IPS DF 4.7 (cell line): ENCODE data around the gene UGT1A3.
"Not testable (repeated sequence)": the region's sequence is repeated elsewhere in the genome, so short reads cannot be mapped to it uniquely, and the experiment has no call there.

ENCODE experiments used
- DNase-seq: peaks from one replicate; pipeline ENCODE4 v3.0.0-alpha.2; 2013; ENCODE audit warnings: low spot score; ENCODE audit errors: extremely low read depth

Gene UGT1A3

DNA sequence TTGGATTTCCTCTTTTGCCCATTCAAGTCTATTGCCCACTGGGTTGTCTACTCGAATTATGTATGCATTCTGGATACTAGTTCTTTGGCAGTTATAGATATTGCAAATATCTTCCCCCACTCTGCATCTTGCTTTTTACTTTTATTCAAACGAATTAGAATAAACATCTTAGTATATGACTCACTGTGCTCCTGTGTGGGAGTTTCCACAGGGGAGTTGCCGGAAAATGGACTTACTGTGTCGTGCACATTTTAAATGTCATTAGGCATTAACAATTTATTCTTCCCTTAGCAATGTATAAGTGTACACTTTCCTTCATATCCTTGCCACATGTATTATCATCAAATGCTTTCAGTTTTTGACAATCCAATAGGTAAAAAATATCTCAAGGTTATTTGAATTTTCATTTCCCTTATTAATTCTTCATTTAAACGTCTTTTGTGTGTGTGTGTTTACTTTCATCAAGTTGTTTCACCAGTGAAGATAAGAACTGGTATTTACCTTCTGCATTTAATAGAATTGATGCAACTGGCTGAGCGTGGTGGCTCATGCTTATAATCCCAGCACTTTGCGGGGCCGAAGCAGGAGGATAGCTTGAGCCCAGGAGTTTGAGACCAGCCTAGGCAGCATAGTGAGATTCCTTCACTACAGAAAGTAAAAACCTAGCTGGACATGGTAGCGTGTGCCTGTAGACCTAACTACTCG, 20.8 kb upstream of the UGT1A3 start:
- no peak for DNase-seq

DNA sequence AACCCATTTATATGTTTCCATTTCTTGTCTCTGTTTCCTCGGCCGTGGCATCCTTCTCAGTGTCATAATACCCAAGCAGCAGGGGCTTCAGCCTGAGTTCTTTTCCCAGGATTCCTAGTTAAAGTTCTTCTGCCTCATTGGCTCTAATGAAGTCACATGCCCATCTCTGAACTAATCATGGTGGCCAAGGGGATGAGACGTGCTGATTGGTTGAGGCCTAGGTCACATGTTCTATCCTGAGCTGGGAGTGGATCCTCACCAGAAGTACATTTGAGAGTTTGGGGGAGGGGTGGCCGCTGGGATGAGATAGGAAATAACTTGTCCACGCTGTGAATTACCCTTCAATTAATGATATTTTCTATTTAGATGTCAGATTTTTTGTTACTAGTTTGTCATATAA, 19.9 kb upstream of the UGT1A3 start:
- no peak for DNase-seq

DNA sequence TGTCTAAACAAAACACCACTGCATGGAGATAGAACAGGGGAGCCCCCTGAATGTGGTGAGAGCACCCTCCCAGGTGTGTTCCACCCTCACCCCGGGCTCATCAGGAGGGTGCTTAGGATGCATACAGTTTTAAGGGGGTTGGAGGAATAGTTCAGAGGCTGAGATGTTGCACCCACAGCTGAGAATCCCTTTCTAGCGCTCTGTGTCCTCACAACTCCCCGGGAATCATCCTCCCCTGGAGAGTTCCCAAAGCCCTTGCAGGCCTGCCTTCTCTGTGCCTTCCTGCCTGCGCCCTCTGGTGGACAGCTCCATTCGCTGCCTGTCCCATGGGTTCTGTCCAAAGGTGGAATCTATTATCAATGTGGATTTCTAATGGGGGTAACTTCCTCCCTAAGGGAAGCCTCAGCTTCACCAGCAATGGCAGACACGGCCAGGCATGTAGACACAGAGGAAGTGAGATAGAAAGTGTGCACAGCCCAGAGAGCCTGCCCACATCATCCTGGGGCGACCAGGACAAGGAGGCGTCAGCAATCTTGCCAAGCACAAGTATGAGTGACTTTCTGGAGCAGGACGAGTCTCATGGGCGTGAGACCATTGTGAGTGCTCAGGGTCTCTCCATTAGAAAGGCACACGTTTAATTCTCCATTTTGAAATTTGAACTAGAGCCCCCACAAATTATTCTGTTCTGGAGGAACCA, 17.4 kb upstream of the UGT1A3 start:
- peak; percentile 60 for DNase-seq

DNA sequence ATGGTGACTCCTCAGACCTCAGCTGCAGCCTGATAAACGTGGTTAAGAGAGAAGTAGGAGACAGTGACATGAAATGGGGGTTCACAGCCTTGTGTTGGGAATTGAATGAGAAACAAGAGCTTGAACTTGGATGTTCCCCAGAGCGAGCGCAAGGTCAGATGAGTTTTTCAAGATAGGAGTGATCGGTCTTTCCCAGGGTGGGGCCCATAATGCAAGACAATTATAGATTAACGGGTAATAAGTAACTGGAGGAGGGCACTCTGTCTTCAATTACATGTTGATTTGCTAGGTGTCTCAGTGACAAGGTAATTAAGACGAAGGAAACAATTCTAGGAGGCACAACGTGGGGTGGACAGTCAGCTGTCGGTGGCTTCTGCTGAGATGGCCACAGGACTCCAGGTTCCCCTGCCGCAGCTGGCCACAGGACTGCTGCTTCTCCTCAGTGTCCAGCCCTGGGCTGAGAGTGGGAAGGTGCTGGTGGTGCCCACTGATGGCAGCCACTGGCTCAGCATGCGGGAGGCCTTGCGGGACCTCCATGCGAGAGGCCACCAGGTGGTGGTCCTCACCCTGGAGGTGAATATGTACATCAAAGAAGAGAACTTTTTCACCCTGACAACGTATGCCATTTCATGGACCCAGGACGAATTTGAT, 16.1 kb upstream of the UGT1A3 start, which contains the start of gene UGT1A5:
UGT1A5 (plus strand) TSS at position 297 of the 651 bp plus-strand sequence; CDS start at position 382, 85 bp downstream.
- DNase-seq: no peak

DNA sequence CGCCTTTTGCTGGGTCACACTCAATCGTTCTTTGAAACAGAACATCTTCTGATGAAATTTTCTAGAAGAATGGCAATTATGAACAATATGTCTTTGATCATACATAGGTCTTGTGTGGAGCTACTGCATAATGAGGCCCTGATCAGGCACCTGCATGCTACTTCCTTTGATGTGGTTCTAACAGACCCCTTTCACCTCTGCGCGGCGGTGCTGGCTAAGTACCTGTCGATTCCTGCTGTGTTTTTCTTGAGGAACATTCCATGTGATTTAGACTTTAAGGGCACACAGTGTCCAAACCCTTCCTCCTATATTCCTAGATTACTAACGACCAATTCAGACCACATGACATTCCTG, 15.6 kb upstream of the UGT1A3 start:
- no peak for DNase-seq

DNA sequence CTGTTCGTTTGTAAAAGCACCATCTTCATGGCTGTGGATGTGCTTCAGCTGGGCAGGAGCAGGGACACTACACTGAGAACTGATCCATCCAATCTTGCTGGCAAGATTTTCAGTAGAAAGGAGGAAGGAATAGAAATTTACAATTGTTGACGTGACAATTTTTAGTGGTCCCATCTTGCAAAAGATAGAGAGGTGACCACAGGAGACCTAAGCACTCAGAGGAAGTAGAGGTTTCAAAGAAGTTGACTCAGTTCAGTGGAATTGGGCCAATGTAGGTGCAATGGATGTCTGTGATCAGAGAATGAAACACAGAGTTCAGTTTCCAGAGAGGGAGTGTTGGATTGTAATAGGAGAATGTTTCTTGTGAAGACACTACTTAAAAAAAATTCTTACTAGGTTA, 14.7 kb upstream of the UGT1A3 start:
- DNase-seq: no peak

DNA sequence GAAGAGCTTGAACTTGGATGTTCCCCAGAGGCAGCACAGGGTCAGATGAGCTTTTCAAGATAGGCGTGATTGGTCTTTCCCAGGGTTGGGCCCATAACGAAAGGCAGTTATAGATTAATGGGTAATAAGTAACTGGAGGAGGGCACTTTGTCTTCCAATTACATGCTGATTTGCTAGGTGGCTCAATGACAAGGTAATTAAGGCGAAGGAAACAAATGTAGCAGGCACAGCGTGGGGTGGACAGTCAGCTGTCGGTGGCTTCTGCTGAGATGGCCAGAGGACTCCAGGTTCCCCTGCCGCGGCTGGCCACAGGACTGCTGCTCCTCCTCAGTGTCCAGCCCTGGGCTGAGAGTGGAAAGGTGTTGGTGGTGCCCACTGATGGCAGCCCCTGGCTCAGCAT, 10.3 kb upstream of the UGT1A3 start, which contains the start of gene UGT1A4:
UGT1A4 (plus strand) TSS at position 185 of the 400 bp plus-strand sequence; CDS start at position 270, 85 bp downstream.
- DNase-seq: no peak

DNA sequence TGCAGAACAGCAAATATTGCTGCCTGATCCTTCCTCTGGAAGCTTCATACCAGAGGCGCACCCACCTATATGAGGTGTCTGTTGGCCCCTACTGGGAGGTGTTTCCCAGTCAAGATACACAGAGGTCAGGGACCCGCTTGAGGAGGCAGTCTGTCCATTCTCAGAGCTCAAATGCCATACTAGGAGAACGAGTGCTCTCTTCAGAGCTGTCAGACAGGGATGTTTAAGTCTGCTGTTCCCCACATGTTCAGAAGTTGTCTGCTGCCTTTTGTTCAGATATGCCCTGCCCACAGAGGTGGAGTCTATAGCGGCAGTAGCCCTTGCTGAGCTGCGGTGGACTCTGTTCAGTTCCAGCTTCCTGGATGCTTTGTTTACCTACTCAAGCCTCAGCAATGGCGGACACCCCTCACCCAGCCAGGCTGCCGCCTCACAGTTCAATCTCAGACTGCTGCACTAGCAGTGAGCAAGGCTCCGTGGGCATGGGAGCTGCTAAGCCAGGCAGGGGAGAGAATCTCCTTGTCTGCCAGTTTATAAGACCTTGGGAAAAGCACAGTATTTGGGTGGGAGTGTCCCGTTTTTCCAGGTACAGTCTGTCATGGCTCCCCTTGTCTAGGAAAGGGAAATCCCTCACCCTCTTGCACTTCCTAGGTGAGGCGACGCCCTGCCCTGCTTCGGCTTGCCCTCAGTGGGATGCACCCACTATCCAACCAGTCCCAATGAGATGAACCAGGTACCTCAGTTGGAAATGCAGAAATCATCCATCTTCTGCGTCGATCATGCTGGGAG, 8.2 kb downstream of the UGT1A3 start:
- not testable (repeated sequence) for DNase-seq

DNA sequence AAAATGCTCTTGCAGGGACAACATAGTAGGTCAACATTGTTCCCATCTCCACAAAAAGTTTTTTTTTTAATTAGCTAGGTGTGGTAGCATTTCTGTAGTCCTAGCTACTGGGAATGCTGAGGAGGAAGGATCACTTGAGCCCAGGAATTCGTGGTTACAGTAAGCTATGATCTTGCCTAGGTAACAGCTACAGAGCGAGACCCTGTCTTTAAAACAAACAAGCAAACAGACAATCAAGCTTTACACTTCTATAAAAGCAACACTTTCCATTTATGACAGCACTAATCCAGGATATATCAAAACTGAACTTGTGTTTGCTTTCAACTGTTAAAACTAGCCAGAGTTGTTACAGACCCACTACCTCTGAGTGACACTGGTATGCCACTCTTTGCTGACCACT, 12.0 kb downstream of the UGT1A3 start:
- DNase-seq: no peak

DNA sequence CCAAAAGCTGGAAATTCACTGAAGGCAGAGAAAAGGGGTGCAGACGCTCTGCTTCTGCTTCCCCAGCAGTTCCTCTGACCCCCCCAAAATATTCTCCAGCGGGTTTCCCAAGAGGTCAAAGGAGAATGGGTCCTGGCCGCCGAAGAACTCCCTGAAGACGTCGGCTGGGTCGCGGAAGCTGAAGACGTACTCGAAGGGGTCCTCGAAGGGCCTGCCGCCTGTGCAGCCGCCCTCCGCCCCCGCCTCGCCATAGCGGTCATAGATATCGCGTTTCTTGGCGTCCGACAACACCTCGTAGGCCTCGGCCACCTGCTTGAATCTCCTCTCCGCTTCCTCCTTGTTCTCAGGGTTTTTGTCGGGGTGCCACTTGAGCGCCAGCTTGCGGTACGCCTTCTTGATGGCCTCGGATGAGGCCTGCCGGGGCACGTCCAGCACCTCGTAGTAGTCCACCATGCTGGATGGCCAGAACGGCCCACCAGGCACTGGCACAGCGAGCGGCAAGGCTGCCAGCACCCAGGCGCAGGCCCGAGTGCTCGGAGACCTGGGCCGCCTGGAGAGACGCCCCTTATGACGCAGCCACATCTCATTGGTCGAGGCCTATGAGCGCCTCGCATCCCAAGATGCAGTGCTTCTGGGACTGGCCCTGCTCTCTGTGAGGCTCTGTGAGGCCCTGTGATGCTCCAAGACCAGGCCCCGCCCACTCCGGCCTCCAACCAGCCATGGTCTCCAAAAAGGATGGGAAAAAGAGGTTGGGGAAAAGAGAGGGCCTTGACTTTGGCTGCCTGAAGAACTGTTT, 14.8 kb downstream of the UGT1A3 start:
- DNase-seq: no peak

DNA sequence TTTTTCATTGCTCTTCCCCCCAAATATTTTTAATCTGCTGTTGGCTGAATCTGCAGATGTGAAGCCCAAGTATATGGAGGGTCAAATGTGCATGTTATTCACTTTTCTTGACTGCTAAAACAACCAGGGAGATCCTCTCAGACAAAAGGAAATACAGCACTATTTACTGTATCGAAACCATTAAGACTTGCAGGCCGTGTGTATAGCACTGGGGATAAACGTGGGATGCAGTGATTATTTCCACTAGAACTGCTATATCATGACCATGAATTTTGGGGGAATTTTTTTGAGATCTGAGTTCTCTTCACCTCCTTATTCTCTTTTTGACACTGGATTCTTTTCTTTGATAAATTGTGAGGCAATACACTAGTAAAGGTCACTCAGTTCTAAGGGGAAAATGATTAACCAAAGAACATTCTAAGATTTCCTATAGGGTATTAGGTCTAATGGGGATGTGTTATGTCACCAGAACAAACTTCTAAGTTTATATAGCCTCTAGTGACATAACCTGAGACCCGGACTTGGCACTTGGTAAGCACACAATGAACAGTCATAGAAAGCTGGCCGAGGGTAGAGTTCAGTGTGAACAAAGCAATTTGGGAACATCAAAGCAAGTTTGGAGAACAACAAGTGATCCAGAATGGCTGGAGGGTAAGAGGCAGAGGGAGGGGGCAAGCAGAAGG, 16.4 kb downstream of the UGT1A3 start:
- DNase-seq: no peak

DNA sequence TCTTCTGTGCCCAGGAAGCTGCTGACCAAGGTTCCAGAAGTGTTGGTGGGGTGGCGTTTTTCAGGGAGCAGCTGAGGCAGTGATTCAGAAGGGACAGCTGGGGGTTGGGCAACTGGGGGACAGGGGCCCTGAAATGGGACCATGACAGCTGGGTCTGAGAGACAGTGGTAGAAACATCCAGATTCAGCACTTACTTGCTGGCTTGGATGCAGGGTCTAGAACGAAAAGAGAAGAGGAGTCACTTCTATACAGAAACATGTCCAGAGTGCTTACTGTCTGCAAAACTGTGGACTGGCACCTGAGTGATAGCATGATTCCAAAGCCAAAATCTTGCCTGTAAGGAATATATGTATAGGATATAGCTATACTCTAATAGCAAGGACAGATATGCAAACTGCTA, 17.0 kb downstream of the UGT1A3 start:
- DNase-seq: not testable (repeated sequence)

DNA sequence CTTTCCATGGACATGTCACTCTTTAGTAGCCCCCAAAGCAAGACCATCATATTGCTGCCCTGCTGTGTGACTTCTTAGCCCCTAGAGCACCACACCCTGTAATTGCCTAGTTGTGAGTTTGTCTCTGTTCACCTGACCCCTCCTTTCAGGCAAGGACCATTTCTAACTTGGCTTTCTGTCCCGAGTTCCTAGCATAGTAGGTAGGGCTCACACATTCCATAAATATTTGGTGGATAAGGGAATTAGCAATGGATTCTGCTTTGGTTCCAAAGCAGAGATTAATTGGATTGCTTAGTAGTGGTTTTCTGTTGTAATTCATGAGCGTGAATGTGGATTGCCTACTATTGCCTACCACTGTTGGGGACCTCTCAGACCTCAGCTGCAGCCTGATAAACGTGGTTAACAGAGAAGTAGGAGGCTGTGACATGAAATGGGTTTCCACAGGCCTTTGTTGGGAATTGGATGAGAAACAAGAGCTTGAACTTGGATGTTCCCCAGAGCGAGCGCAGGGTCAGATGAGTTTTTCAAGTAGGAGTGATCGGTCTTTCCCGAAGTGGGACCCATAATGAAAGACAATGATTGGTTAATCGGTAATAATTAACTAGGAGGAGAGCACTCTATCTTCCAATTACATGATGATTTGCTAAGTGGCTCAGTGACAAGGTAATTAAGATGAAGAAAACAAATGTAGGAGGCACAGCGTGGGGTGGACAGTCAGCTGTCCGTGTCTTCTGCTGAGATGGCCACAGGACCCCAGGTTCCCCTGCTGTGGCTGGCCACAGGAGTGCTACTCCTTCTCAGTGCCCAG, 17.8 kb downstream of the UGT1A3 start:
- no peak for DNase-seq

DNA sequence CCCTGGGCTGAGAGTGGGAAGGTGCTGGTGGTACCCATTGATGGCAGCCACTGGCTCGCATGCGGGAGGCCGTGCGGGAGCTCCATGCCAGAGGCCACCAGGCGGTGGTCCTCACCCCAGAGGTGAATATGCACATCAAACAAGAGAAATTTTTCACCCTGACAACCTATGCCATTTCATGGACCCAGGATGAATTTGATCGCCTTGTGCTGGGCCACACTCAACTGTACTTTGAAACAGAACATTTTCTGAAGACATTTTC, 18.4 kb downstream of the UGT1A3 start:
- no peak for DNase-seq

DNA sequence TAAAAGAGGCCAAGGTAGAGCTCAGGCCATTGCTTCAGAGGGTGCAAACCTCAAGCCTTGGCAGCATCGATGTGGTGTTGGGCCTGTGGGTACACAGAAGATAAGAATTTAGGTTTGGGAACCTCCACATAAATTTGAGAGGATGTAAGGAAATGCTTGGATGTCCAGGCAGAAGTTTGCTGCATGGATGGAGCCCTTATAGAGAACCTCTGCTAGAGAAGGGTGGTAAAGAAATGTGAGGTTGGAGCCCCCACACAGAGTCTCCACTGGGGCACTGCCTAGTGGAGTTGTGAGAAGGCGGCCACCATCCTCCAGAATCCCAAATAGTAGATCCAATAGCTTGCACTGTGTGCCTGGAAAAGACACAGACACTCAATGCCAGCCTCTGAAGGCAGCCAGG, 21.8 kb downstream of the UGT1A3 start:
- DNase-seq: not testable (repeated sequence)

DNA sequence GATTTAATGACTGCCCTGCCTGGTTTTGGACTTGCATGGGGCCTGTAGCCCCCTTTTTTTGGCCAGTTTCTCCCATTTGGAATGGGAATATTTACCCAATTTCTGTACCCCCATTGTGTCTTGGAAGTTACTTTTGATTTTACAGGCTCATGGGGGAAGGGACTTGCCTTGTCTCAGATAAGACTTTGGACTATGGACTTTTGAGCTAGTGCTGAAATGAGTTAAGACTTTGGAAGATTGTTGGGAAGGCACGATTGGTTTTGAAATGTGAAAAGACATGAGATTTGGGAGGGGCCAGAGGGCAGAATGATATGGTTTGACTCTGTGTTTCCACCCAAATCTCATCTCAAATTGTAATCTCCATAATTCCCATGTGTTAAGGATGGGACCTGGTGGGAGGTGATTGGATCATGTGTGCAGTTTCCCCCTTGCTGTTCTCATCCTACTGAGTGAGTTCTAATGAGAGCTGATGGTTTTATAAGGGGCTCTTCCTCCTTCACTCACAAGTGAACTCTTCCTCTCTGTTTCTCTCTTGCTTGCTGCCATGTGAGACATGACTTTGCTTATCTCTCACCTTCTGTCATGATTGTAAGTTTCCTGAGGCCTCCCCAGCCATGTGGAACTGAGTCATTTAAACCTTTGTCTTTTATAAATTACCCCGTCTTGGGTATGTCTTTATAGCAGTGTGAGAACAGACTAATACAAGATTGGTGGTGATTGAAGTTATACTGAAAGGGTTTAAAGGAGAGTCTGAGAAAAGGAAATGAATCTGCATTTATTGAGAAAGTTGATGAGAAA, 22.6 kb downstream of the UGT1A3 start:
- DNase-seq: not testable (repeated sequence)

DNA sequence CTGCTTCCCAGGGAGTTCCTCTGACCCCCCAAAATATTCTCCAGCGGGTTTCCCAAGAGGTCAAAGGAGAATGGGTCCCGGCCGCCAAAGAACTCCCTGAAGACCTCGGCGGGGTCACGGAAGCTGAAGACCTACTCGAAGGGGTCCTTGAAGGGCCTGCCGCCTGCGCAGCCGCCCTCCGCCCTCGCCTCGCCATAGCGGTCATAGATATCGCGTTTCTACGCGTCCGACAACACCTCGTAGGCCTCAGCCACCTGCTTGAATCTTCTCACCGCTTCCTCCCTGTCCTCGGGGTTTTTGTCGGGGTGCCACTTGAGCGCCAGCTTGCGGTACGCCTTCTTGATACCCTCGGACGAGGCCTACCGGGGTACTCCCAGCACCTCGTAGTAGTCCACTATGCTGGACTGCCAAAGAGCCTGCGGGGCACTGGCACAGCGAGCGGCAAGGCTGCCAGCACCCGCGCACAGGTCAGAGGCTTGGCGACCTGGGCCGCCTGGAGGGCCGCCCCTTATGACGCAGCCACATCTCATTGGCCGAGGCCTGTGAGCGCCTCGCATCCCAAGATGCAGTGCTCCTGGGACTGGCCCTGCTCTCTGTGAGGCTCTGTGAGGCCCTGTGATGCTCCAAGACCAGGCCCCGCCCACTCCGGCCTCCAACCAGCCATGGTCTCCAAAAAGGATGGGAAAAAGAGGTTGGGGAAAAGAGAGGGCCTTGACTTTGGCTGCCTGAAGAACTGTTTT, 26.2 kb downstream of the UGT1A3 start:
- no peak for DNase-seq

DNA sequence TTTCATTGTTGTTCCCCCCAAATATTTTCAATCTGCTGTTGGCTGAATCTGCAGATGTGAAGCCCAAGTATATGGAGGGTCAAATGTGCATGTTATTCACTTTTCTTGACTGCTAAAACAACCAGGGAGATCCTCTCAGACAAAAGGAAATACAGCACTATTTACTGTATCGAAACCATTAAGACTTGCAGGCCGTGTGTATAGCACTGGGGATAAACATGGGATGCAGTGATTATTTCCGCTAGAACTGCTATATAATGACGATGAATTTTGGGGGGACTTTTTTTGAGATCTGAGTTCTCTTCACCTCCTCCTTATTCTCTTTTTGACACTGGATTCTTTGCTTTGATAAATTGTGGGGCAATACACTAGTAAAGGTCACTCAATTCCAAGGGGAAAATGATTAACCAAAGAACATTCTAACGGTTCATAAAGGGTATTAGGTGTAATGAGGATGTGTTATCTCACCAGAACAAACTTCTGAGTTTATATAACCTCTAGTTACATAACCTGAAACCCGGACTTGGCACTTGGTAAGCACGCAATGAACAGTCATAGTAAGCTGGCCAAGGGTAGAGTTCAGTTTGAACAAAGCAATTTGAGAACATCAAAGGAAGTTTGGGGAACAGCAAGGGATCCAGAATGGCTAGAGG, 27.7 kb downstream of the UGT1A3 start:
- no peak for DNase-seq
